KOPT-K1 (cell line): ENCODE measurements around the gene DGKB.

ENCODE experiments used
- H3K27ac ChIP-seq: fragments of 200-600 bp; sonication (generic); 2 replicates; pipeline ENCODE4 v1.5.1; 2016; ENCODE audit warnings: antibody characterized with exemption, mild to moderate bottlenecking, low read depth, low read length; ENCODE audit not compliant: poor library complexity, severe bottlenecking
- H3K36me3 ChIP-seq: fragments of 200-600 bp; sonication (generic); 2 replicates; pipeline ENCODE4 v1.5.1; 2017; ENCODE audit warnings: antibody characterized with exemption, mild to moderate bottlenecking, low read length, moderate library complexity; ENCODE audit not compliant: insufficient read depth
- H3K9me3 ChIP-seq: fragments of 200-600 bp; sonication (generic); 2 replicates; pipeline ENCODE4 v1.5.1; 2017; ENCODE audit warnings: antibody characterized with exemption, low read length, mild to moderate bottlenecking; ENCODE audit not compliant: insufficient read depth, poor library complexity, severe bottlenecking

Gene DGKB

GRCh38 chr7:14395860-14396259 is 506.7 kb downstream of the DGKB start:
- H3K27ac ChIP-seq: no peak overlapping the region
- H3K36me3 ChIP-seq: no peaks in the 10 kb centered on the region
- H3K9me3 ChIP-seq: no peaks in the 10 kb centered on the region

GRCh38 chr7:14394786-14395185 is 507.8 kb downstream of the DGKB start:
- Histone ChIP-seq H3K36me3 (no peaks in the 10 kb centered on the region), H3K27ac (no peak overlapping the region), H3K9me3 (no peaks in the 10 kb centered on the region)

- no peaks in the 10 kb centered on the region for H3K36me3 ChIP-seq
- H3K9me3 ChIP-seq: no peaks in the 10 kb centered on the region
- H3K27ac ChIP-seq: no peak overlapping the region
Measured at GRCh38 chr7:14389595-14389994, 513.0 kb downstream of the DGKB start.

- H3K36me3 ChIP-seq: no peaks in the 10 kb centered on the region
- H3K27ac ChIP-seq: no peak overlapping the region
- no peaks in the 10 kb centered on the region for H3K9me3 ChIP-seq
Measured at GRCh38 chr7:14389181-14389591, 513.4 kb downstream of the DGKB start.

- Histone ChIP-seq H3K36me3 (no peaks in the 10 kb centered on the region), H3K9me3 (no peaks in the 10 kb centered on the region), H3K27ac (no peak overlapping the region)
Measured at GRCh38 chr7:14385074-14385473, 517.5 kb downstream of the DGKB start.

- H3K36me3 ChIP-seq: no peaks in the 10 kb centered on the region
- H3K9me3 ChIP-seq: no peaks in the 10 kb centered on the region
- no peak overlapping the region for H3K27ac ChIP-seq
Measured at GRCh38 chr7:14381936-14382335, 520.6 kb downstream of the DGKB start.

- no peak overlapping the region for H3K27ac ChIP-seq
Measured at GRCh38 chr7:14381306-14381705, 521.2 kb downstream of the DGKB start.

GRCh38 chr7:14380881-14381280 is 521.7 kb downstream of the DGKB start:
- Histone ChIP-seq H3K9me3 (no peaks in the 10 kb centered on the region), H3K36me3 (no peaks in the 10 kb centered on the region), H3K27ac (no peak overlapping the region)

More at GRCh38 chr7:14381306-14381705, 521.2 kb downstream of the DGKB start:
- Histone ChIP-seq H3K36me3 (no peaks in the 10 kb centered on the region), H3K9me3 (no peaks in the 10 kb centered on the region)

GRCh38 chr7:14377646-14378266 is 524.8 kb downstream of the DGKB start:
- H3K27ac ChIP-seq: no peak overlapping the region
- H3K36me3 ChIP-seq: no peaks in the 10 kb centered on the region
- H3K9me3 ChIP-seq: no peaks in the 10 kb centered on the region

- Histone ChIP-seq H3K9me3 (no peaks in the 10 kb centered on the region), H3K36me3 (no peaks in the 10 kb centered on the region), H3K27ac (no peak overlapping the region)
Measured at GRCh38 chr7:14376711-14377110, 525.8 kb downstream of the DGKB start.

- no peaks in the 10 kb centered on the region for H3K36me3 ChIP-seq
- no peaks in the 10 kb centered on the region for H3K9me3 ChIP-seq
- H3K27ac ChIP-seq: no peak overlapping the region
Measured at GRCh38 chr7:14375998-14376397, 526.6 kb downstream of the DGKB start.

GRCh38 chr7:14374336-14374735 is 528.2 kb downstream of the DGKB start:
- Histone ChIP-seq H3K9me3 (no peaks in the 10 kb centered on the region), H3K36me3 (no peaks in the 10 kb centered on the region), H3K27ac (no peak overlapping the region)

- Histone ChIP-seq H3K9me3 (no peaks in the 10 kb centered on the region), H3K27ac (no peak overlapping the region), H3K36me3 (no peaks in the 10 kb centered on the region)
Measured at GRCh38 chr7:14368285-14368684, 534.3 kb downstream of the DGKB start.

- no peaks in the 10 kb centered on the region for H3K9me3 ChIP-seq
- H3K36me3 ChIP-seq: no peaks in the 10 kb centered on the region
- H3K27ac ChIP-seq: no peak overlapping the region
Measured at GRCh38 chr7:14351167-14351566, 551.4 kb downstream of the DGKB start.

GRCh38 chr7:14341200-14341775 is 561.3 kb downstream of the DGKB start:
- Histone ChIP-seq H3K9me3 (no peaks in the 10 kb centered on the region), H3K36me3 (no peaks in the 10 kb centered on the region), H3K27ac (no peak overlapping the region)

- Histone ChIP-seq H3K27ac (no peak overlapping the region), H3K9me3 (no peaks in the 10 kb centered on the region), H3K36me3 (no peaks in the 10 kb centered on the region)
Measured at GRCh38 chr7:14340393-14341074, 562.0 kb downstream of the DGKB start.
